Fibroblast of the aortic adventitia (primary cell): Measurements from ENCODE around the gene FRMD1. TPM values are rescaled to one million over a fixed set of nuclear protein-coding genes. Genes with fewer than 3 reads are reported as not detected.

Source experiments
- DNase-seq: peaks from one replicate; pipeline ENCODE4 v3.0.0-alpha.2; 2010; ENCODE audit warnings: low read depth
- H3K4me3 ChIP-seq: 2 replicates; pipeline ENCODE4 v1.5.1; 2011; ENCODE audit warnings: low read depth, mild to moderate bottlenecking, control low read depth, low read length, moderate library complexity
- total RNA-seq: library from RNA; depleted of rRNA; stranded (reverse); fragments of >200 nt; gene quantifications from 2 replicates; pipeline ENCODE4 v1.2.3, GENCODE V29; 2012; ENCODE audit warnings: low replicate concordance
- TF ChIP-seq, protein P1 (sequence below): IDR thresholded peaks from 2 replicates; pipeline ENCODE4 v1.5.1; 2011; ENCODE audit warnings: mild to moderate bottlenecking, low read length, control low read depth, inconsistent platforms; ENCODE audit not compliant: insufficient read depth

Gene FRMD1
- total RNA-seq, 1 donor = not detected

DNA sequence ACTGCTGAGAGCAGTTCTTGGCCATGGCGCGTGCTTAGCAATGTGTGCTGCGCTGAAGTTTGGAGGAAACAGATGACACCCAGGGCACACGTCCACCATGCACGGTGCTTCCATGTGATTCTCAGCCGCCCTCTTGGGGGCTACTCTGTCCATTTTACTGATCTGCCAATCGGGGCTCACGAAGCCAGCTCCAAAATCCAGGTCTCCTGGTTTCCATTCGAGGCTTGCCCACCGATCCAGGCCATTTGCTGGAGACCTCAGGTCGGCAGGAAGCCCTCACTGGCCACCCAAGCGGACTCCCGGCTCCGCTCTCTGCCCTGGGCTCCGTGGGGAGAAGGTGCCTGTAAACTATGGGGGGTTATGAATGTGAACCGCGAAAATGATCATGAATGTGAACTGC is 11.7 kb upstream of the FRMD1 start:
- H3K4me3 ChIP-seq = no peak overlapping the region
- DNase-seq = no peak
- TF ChIP-seq, protein P1, sequence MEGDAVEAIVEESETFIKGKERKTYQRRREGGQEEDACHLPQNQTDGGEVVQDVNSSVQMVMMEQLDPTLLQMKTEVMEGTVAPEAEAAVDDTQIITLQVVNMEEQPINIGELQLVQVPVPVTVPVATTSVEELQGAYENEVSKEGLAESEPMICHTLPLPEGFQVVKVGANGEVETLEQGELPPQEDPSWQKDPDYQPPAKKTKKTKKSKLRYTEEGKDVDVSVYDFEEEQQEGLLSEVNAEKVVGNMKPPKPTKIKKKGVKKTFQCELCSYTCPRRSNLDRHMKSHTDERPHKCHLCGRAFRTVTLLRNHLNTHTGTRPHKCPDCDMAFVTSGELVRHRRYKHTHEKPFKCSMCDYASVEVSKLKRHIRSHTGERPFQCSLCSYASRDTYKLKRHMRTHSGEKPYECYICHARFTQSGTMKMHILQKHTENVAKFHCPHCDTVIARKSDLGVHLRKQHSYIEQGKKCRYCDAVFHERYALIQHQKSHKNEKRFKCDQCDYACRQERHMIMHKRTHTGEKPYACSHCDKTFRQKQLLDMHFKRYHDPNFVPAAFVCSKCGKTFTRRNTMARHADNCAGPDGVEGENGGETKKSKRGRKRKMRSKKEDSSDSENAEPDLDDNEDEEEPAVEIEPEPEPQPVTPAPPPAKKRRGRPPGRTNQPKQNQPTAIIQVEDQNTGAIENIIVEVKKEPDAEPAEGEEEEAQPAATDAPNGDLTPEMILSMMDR = no peak

- H3K4me3 ChIP-seq = no peak overlapping the region
- TF ChIP-seq, protein P1 = no peak
- no peak for DNase-seq
Observed at GRCh38 chr6:168090064-168090690, 11.2 kb upstream of the FRMD1 start.

GRCh38 chr6:168089186-168090063 is 10.4 kb upstream of the FRMD1 start:
- H3K4me3 ChIP-seq = no peak overlapping the region
- TF ChIP-seq, protein P1 = no peak
- no peak for DNase-seq

- peak; percentile 43 for DNase-seq
- TF ChIP-seq, protein P1 = no peak
- H3K4me3 ChIP-seq = no peak overlapping the region
Observed at GRCh38 chr6:168088161-168089053, 9.4 kb upstream of the FRMD1 start.

DNA sequence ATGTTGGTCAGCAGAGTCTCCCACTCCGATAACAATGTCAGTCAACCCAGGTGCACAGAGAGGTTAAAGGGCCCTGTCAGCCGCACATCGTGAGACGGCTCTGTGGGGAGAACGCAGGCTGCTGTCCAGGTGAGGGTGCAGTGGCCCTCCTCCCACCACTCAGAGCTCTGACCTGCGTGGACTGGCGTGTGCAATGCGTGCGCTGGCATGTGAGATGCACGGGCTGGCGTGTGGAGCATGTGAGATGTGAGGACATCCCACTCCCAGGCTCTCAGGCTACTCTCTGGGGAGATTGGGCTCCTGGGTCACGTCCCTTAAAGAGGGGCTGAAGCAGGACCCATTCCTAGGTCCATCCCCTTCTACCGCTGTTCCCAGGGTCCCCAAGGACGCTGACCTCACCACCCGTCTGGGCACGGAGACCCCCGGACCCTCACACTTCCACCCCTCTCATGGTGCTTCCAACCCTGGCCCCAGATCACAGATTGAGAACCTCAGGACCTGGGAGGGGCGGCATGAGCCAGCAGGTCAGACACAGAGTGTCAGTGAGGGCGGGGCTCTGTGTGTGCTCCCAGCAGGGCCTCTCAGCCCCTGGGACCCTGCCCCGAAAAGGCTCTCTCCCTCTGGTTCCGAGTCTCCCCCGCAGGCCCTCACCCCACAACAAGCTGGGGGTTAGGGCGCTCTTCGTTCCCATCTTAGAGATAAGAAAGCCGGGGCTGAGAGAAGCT is 8.6 kb upstream of the FRMD1 start:
- no peak overlapping the region for H3K4me3 ChIP-seq
- TF ChIP-seq, protein P1 = no peak
- no peak for DNase-seq

GRCh38 chr6:168086616-168087015 is 7.6 kb upstream of the FRMD1 start:
- DNase-seq = no peak
- TF ChIP-seq, protein P1 = no peak
- H3K4me3 ChIP-seq = no peak overlapping the region
